ENCODE data around the gene PLXDC2.
"Not testable (repeated sequence)": the region's sequence is repeated elsewhere in the genome, so short reads cannot be mapped to it uniquely, and the experiment has no call there.

PLXDC2 gene

DNA sequence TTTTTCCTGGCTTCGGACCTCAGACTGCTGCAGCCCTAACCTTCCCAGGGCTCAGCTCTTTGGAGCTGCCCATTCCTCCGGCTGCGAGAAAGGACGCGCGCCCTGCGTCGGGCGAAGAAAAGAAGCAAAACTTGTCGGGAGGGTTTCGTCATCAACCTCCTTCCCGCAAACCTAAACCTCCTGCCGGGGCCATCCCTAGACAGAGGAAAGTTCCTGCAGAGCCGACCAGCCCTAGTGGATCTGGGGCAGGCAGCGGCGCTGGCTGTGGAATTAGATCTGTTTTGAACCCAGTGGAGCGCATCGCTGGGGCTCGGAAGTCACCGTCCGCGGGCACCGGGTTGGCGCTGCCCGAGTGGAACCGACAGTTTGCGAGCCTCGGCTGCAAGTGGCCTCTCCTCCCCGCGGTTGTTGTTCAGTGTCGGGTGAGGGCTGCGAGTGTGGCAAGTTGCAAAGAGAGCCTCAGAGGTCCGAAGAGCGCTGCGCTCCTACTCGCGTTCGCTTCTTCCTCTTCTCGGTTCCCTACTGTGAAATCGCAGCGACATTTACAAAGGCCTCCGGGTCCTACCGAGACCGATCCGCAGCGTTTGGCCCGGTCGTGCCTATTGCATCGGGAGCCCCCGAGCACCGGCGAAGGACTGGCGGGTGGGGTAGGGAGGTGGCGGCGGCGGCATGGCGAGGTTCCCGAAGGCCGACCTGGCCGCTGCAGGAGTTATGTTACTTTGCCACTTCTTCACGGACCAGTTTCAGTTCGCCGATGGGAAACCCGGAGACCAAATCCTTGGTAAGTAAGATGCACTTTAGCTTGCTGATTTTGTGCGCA, at the start of gene PLXDC2:
TSS of gene PLXDC2 (plus strand) at position 22 of the 820 bp plus-strand sequence.
- DNase-seq (ENCODE audit: low read depth in 2 of 2), result no peak

DNA sequence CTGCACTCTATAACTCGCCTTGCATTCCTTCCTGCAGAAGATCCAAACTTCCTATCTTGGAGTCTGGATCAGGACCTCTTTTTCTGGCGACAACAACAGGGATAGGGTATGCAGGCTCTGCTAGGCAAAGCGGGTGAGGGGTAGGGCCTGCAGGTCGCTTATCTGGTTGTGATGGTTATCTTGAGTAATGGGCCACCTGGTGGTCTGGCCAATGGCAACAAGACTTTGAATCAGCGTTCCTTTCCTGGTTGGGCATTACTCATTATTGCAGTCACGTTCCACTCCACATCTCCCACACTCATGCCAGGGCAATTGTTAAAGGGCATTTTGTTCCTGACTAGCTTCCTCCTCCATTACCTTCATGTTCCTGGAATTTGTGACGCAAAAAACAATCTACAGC, 48.4 kb upstream of the PLXDC2 start:
- DNase-seq (ENCODE audit: low read depth in 2 of 2), result no peak

DNA sequence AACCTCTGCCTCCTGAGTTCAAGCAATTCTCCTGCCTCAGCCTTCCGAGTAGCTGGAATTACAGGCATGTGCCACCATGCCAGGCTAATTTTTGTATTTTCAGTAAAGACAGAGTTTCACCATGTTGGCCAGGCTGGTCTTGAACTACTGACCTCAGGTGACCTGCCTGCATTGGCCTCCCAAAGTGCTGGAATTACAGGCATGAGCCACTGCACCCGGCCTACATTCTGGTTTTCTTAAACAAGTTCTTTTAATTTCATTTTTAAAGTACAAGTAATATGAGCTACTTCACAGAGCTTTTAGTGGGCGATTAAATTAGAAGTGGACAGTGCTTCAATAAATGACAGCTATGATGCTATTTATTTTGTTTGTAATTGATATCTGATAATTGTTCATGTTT, 46.4 kb upstream of the PLXDC2 start:
- DNase-seq (ENCODE audit: low read depth in 2 of 2), result not testable (repeated sequence)

DNA sequence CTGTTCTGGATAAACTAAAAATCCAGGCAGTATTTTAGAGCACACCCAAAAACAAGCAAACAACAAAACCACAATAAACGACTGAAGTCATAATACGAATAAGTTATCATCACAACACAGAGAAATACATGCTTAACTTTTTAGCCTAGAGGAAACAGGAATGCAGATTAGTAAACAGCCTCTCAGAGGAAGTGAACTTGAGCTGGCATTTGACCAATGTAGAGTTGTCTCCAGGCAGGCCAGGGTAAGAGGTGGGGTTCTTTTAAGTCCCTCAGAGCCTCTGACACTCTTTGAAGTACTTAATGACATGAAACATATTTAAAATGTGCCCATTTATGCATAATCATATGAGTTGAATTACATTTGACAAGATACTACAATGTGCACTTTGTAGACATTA, 43.3 kb upstream of the PLXDC2 start:
- DNase-seq (ENCODE audit: low read depth in 2 of 2), result no peak

DNA sequence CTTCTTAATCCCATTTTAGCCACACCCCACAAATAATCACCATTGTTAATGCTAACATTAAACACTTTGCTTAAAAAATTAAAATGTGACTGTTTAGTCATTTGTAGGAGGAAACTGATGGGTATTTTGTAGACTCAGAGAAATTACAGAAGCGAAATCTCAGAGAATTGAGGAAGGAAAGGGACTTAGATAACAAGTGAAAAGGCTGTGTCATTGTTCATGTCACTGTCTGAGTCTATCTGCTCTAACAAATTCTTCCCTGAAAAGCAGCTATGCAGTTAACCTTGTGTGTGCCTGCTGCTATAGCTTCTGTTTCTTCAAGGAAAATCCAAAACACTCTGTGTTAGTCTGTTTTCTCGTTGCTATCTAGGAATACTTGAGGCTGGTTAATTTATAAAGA, 40.9 kb upstream of the PLXDC2 start:
- DNase-seq (ENCODE audit: low read depth in 2 of 2), result no peak

DNA sequence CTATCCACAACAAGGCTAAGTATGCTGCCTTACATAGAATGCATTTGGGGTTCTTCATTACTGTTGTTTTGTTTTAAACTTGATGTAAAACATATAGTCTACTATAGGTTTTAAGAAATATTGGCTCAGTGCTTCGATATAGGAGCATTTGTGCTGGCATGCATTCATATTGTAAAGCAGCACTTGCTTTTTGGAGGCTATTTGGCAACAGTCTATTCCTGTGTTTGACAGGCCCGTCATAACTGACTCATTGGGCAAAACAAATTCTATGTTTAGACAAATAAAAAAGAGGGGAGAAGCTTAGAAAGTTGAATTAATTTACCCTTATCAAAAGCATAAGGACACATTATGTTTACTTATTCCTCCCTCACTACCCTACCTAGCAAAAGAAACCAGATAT, 38.4 kb upstream of the PLXDC2 start:
- DNase-seq (ENCODE audit: low read depth in 2 of 2), result no peak

DNA sequence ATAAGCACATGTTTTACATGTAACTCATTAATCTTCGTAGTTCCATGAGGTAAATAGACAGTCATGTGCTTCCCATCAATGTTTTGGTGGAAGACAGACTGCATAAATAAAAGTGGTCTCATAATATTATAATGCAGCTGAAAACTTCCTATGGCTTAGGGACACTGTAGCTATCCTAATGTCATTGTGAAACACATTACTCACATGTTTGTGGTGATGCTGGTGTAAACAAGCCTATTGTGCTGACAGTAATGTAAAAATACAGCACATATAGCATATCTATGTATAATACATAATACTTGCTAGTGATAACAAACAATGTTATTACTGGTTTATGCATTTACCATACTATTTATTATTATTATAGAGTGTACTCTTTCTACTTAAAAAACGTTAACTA, 37.2 kb upstream of the PLXDC2 start:
- no peak for DNase-seq (ENCODE audit: low read depth in 2 of 2)

DNA sequence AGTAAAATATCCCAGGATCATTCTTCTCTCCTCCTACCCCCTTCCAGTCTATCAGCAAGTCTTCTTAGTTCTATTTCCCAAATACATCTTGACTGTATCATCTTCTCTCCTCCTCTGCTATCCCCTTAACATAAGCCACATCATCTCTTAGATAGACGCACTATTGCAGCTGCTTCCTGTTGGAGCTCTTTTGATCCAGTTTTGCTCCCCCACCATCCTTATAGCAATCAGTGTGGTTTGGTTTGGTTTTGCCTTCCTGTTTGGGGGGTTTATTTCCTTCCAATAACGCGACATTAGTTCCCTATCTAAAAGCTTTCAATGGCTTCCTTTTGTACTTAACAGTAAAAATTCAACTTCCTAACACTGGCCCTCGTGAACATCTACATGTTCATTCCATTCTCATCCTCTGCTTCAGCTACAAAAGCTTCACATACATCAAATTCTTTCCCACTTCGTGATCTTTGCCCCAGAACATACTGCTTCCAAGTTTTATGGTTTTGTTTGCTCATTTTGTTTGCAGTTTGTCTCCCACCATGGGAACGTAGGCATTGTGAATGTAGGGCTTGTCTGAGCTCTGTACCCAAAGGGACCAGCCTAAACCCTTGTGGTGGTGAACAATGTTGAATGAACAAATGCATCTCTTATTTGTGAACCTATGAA, 33.7 kb upstream of the PLXDC2 start:
- no peak for DNase-seq (ENCODE audit: low read depth in 2 of 2)

DNA sequence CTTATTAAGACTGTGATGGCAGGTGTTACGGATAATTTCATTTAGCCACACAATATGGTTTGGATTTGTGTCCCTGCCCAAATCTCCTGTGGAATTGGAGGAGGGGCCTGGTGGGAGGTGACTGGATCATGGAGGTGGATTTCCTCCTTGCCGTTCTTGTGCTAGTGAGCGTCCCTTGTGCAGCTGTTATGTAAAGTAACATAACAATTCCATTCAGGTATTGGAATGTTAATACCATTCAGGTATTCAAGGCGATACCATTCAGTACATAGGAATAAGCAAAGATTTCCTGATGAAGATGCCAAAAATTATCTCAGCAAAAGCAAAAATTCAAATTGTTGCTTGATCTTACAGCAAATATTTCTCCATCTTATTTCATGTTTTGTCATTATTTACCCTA, 32.5 kb upstream of the PLXDC2 start:
- DNase-seq (ENCODE audit: low read depth in 2 of 2), result no peak

DNA sequence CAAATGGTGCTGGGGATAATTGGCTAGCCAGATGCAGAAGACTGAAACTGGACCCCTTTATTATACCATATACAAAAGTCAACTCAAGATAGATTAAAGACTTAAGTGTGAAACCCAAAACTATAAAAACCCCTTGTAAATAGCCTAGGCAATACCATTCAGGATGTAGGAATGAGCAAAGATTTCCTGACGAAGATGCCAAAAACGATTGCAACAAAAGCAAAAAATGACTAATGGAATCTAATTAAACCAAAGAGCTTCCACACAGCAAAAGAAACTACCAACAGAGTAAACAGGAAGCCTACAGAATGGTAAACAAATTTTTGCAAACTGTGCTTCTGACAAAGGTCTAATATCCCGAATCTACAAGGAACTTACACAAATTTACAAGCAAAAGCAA, 30.9 kb upstream of the PLXDC2 start:
- no peak for DNase-seq (ENCODE audit: low read depth in 2 of 2)

DNA sequence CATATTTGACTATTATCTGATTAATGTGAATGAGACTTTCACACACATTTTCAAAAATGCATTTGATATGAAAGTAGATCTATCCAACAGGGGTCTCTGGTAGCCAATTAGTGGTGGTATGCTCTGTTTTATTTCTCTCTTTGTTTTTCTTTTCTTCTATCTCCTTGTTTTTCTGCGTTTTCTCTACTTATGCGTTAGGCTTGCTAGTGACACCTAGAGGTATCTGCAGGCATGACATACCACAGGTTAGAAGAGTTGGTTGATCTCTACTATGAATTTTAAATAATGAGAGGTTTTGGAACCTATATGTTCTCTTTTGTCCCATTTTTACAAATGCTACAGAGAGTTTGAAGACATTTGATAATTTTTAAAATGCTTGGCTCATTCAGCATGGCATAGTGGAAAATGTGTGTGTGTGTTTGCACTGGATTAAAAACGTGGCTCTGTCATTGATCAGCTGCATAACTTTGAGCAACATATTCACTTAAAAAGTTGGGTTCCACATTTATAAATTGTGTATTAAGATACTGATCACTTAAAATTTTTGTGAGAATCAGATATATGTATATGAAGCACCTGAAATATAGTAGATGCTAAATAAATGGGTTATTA, 28.1 kb upstream of the PLXDC2 start:
- no peak for DNase-seq (ENCODE audit: low read depth in 2 of 2)

DNA sequence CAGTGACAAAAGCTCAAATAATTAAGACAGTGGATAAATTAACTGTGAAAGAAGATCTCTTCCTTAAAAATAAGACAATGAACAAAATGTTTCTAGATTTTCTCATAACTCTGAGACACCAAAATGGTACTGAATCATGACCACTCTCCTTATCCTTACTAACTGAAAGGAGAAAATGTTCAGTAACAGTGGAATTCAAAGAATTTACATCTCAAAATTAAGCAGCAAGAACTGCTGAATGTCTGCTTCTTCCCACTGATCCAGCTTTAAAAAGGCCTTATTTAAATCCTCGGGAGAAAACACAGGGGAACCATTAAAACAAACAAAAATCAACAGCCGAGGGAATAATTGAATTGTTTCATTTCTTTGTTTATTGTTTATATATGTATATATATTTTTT, 27.3 kb upstream of the PLXDC2 start:
- no peak for DNase-seq (ENCODE audit: low read depth in 2 of 2)

DNA sequence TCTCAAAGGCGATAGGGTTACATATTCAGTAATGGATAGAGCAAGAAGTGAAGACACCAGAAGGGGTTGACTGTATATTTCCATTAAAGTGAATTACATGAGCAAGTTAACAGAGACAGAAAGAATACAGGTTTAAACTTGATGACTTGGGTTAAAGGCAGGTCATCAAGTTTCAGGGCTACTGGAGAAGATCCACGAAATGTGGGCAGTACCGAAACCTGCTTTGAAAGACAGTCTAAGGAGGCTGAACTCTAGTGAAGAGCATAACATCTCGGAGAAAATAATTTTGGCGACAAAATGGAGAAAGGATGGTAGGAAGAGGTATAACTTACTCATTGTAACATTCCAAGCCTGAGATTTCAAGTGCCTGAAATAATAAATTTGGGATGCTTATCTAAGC, 26.6 kb upstream of the PLXDC2 start:
- no peak for DNase-seq (ENCODE audit: low read depth in 2 of 2)

DNA sequence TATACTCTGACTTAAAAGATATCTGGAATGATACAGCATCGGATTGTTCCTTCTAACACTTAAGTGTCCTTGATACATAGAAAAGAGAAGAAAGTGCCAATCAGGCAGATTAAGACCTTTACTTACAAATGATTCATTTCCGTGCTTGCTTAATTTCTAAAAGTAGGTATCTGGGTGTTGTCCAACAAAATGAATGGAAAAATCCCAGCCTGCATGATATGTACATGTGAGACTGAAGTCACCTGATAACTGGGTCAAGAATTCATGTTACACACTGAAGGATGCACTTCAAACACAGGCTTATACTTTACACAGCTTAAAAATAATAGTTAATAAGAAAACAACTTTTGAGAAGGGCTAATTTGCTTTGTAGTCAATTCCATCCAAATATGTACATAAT, 25.2 kb upstream of the PLXDC2 start:
- no peak for DNase-seq (ENCODE audit: low read depth in 2 of 2)

DNA sequence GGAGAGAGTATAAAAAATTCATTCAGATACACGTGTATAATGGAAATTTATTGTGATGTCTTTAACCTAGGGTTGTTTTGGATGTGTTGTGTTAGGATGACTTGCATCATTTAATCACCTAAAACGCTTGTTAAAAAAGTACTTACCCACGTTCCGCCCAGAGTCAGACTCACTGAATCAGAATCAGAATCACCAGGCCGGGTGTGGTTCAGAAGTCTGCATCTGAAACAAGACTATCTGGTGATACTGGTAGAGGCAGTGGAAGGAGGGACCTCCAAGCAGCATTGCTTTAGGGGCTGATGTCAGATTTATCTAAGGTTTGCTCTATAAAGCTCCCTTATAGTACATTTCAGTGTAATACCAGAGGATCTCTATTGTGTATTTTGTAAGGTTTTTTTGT, 20.5 kb upstream of the PLXDC2 start:
- DNase-seq (ENCODE audit: low read depth in 2 of 2), result no peak

DNA sequence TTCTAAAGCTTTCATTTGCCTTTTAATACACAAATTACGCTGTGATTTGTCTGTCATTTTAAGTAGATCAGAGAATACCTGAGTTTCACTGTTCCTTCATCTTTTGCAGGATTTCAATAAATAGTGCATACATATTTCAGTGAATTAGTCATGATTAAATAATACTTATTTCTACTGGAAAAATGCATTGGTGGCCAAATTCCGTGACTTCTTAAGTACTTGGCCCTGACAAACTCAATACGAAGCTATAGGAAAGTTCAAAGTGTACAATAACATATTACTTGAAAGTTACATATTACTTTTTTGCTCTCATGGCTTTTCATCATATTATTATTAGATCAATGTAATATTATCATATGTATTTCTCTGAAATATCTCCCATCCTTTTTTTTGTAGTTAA, 16.1 kb upstream of the PLXDC2 start:
- DNase-seq (ENCODE audit: low read depth in 2 of 2), result no peak

DNA sequence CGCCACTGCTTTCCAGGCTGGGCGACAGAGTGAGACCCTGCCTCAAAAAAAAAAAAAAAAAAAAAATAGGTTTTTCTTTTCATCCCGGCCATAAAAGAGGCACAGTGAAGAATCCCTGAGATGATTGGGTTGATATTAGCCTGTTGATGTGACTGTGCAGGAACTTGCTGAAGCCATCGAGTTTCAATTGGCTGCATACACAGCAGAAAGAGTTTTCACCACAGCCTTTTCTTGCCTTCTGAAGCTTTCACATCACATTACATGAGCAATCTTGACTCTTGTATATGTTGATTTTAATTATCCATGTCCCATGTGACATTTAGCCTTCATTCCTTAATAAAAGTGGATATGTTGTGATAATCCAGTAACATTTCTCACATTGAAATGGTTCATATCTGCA, 14.9 kb upstream of the PLXDC2 start:
- DNase-seq (ENCODE audit: low read depth in 2 of 2), result no peak

DNA sequence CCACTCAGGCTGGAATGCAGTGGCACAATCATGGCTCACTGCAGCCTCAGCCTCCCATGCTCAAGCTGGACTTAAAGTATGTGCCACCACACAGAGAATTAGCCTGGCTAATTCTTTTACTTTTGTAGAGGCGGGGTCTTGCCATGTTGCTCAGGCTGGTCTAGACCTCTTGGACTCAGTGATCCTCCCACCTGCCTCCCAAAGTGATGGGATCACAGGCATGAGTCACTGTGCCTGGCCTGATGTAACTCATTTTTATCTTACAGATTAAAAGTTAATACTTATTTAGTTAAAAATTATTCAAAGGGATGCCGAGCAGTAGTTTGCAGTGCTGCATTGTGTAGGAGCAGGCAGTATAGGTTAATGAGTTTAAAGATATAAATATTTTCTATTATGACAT, 12.6 kb upstream of the PLXDC2 start:
- no peak for DNase-seq (ENCODE audit: low read depth in 2 of 2)

DNA sequence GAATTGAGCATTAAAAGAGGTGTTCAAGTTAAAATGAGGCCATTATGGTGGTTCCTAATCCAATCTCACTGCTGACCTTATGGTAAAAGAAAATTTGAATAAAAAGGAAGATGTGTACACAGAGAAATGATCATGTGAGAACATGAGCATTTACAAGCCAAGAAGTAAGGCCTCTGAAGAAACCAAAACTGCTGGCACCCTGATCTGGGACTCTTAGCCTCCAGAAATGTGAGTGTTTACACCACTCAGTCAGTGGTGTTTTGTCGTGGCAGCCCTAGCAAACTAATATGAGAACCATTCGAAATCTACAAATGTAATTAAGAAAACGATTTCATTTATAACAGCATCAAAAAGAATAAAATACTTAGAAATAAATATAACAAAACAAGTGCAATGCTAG, 6.8 kb upstream of the PLXDC2 start:
- DNase-seq (ENCODE audit: low read depth in 2 of 2), result no peak

DNA sequence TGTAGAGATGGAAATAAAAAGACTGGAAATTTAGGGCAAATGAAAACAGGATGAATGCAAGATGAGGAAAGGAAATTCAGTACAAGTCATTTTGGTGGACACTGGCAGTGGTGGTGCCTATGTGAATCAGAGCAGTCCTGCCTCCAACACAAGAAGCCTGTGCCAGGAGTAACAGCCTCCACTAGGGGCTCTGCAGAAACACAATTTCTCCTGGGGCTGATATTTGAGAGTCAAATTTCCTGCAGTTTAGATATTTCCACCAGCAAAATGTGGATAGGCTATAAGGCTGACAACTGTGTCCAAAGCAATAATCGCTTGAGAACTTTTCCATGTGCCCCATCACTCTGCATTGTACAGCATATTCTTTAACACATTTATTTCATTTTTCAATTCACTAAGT, 4.7 kb upstream of the PLXDC2 start:
- DNase-seq (ENCODE audit: low read depth in 2 of 2), result no peak

DNA sequence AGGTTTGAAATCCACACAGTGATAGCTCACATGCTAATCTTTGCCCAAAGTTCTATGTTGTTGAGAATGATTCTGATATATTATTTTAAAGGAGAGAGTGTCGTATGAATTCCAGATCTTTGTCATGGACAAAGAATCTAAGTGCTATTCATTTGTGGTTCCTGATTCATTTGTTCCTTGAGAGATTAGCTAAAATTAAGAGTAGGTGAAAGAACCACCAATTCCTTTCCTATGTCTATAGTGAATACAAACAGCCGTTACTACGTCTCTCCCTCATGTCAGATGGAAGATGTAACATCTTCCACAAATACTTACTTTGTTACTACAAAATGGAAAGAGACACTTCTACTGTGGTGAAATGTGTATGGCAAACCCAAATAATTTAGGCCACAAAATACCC, 3.3 kb upstream of the PLXDC2 start:
- DNase-seq (ENCODE audit: low read depth in 2 of 2), result no peak

DNA sequence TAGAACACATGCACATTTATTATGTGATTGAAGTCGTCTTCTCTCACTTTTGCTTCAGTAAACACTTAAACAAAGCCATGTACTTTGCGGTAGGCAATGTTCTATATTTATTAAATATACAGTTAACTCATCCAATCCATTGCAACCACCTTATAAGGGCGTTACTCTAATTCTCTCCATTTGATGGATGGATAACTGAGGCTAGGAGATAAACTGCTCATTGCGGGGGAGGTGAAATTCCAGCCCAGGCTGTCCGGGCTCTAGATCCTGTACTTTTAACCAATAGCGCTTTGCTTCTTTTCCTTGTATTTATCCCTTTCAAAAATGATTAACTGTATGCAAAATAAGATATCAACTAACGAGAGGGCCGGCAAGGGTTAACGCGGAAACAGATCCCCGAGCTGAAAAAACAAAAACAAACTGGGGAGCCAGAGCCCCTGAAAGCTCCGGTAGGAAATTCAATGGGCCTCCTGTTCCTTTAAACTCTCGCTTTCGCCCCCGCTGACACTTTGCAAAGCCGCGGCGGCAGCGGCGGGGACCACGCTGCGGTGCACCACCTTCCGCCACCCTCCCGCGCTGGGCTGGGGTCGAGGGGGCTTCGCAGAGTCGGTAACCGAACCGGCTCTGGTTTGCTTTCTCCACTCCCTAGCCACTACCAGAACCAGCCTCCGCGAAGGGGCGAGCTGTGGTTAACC, 1.0 kb upstream of the PLXDC2 start:
- no peak for DNase-seq (ENCODE audit: low read depth in 2 of 2)
